Natural killer cell (primary cell): ENCODE measurements around the gene CASP8. TPM values are rescaled to one million over a fixed set of nuclear protein-coding genes. Genes with fewer than 3 reads are reported as not detected.

ENCODE experiments used
- ATAC-seq, 3 donors: fragments of 150-1000 bp in 2 of 3; fragments of 200-7000 bp in 1 of 3; cut with Tn5 transposase; 1 replicate in 1 of 3; 2 replicates in 2 of 3; pipeline ENCODE4 v1.10.0; 2021; ENCODE audit warnings: mild to moderate bottlenecking in 2 of 3, moderate library complexity in 2 of 3
- DNase-seq, 2 donors: peaks; one replicate each; pipeline versions ENCODE4 v3.0.0 to v3.0.0-alpha.2; 2013 to 2021; ENCODE audit warnings: mixed read lengths in 1 of 2
- H3K27ac ChIP-seq: one replicate; pipeline ENCODE4 v1.5.1; 2013; ENCODE audit warnings: mild to moderate bottlenecking, low read length
- H3K27me3 ChIP-seq: one replicate; pipeline ENCODE4 v1.6.1; 2013; ENCODE audit warnings: low read length; ENCODE audit not compliant: control insufficient read depth, insufficient read depth
- H3K36me3 ChIP-seq: one replicate; pipeline ENCODE4 v1.6.1; 2013; ENCODE audit warnings: low read length; ENCODE audit not compliant: control insufficient read depth, insufficient read depth
- H3K4me1 ChIP-seq: one replicate; pipeline ENCODE4 v1.6.1; 2013; ENCODE audit warnings: low read length; ENCODE audit not compliant: control insufficient read depth, insufficient read depth
- H3K4me3 ChIP-seq: one replicate; pipeline ENCODE4 v1.5.1; 2013; ENCODE audit warnings: low read length
- H3K9me3 ChIP-seq: one replicate; pipeline ENCODE4 v1.6.1; 2013; ENCODE audit warnings: low read length; ENCODE audit not compliant: control insufficient read depth, insufficient read depth
- H3K27ac Mint-ChIP-seq, 2 donors: one replicate each; pipeline ENCODE4 v1.8.0; 2022; ENCODE audit warnings: mild to moderate bottlenecking in 2 of 2, mixed read lengths in 2 of 2, moderate library complexity in 1 of 2
- H3K27me3 Mint-ChIP-seq, 2 donors: one replicate each; pipeline ENCODE4 v1.8.0; 2022; ENCODE audit warnings: low read depth in 2 of 2, mixed read lengths in 2 of 2
- H3K36me3 Mint-ChIP-seq: one replicate; pipeline ENCODE4 v1.8.0; 2022; ENCODE audit warnings: mixed read lengths
- H3K4me1 Mint-ChIP-seq, 2 donors: one replicate each; pipeline ENCODE4 v1.8.0; 2022; ENCODE audit warnings: mixed read lengths in 2 of 2
- H3K4me3 Mint-ChIP-seq: one replicate; pipeline ENCODE4 v1.8.0; 2022; ENCODE audit warnings: mild to moderate bottlenecking, moderate library complexity, mixed read lengths
- H3K9me3 Mint-ChIP-seq, 2 donors: one replicate each; pipeline ENCODE4 v1.8.0; 2022; ENCODE audit warnings: mixed read lengths in 2 of 2
- WGBS: methylation state at CpG from one replicate; pipeline ENCODE4 v1.1.7; 2013; ENCODE audit warnings: missing lambda C conversion rate; ENCODE audit not compliant: insufficient coverage; 5-methylcytosine and 5-hydroxymethylcytosine counted together
- intact Hi-C: fragments of 100-400 bp; cut with micrococcal nuclease; formaldehyde crosslinking; loops from one replicate; pipeline ENCODE4 v1.14.2; 2022
- total RNA-seq, 4 donors: library from RNA; stranded (reverse); fragments of 120-200 nt in 1 of 4; gene quantifications; one replicate each; pipeline versions ENCODE4 v1.2.3 to v1.2.4, GENCODE V29; 2013 to 2022
- TF ChIP-seq, protein P1 (sequence below): fragments of 200-600 bp; IDR thresholded peaks from one replicate; pipeline ENCODE4 v1.8.0; 2022; ENCODE audit warnings: antibody characterized with exemption

CASP8 gene
- total RNA-seq, 3 donors from 2014 or later (not counting 1 experiment from before 2014, with no cell fraction given), result 218 to 404 (median 347) TPM

DNA sequence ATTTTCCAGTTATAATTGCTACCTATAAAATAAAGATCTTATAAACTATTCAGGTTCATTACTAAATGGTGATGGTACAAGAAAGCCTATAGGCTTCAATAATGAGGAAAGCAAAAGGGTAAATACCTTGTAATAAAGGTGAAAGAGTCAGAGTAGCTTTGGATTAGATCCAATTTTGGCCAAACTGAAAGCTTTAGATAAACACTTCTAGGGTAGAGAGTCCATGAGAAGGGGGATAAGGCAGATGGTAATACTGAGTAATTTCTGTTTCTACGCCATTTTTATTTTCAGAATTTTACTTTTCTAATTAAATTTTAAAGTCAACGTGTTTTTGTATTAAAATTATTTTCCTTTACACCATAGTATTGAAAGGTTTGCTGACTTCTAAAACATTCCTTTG, 9.4 kb downstream of the CASP8 start:
- ATAC-seq, result no peak
- Histone ChIP-seq H3K4me3 (no peak overlapping the region), H3K27me3 (no peaks in the 10 kb centered on the region), H3K9me3 (no peaks in the 10 kb centered on the region), H3K27ac (no peak overlapping the region), H3K36me3 (peaks cover 76% of the 10 kb centered on the region), H3K4me1 (peaks cover 64% of the 10 kb centered on the region)
- peak overlapping the region; percentile 100 for H3K27ac Mint-ChIP-seq
- DNase-seq, result no peak
- H3K36me3 Mint-ChIP-seq, result peaks cover 16% of the 10 kb centered on the region
- TF ChIP-seq, protein P1, sequence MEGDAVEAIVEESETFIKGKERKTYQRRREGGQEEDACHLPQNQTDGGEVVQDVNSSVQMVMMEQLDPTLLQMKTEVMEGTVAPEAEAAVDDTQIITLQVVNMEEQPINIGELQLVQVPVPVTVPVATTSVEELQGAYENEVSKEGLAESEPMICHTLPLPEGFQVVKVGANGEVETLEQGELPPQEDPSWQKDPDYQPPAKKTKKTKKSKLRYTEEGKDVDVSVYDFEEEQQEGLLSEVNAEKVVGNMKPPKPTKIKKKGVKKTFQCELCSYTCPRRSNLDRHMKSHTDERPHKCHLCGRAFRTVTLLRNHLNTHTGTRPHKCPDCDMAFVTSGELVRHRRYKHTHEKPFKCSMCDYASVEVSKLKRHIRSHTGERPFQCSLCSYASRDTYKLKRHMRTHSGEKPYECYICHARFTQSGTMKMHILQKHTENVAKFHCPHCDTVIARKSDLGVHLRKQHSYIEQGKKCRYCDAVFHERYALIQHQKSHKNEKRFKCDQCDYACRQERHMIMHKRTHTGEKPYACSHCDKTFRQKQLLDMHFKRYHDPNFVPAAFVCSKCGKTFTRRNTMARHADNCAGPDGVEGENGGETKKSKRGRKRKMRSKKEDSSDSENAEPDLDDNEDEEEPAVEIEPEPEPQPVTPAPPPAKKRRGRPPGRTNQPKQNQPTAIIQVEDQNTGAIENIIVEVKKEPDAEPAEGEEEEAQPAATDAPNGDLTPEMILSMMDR, result no peak
- no peaks in the 10 kb centered on the region for H3K27me3 Mint-ChIP-seq
- peak overlapping the region; percentile 11 for H3K4me3 Mint-ChIP-seq
- H3K4me1 Mint-ChIP-seq, result peaks cover 84 to 89% of the 10 kb centered on the region in 2 donors
- WGBS, result no CpG with 5 or more reads among the region's 2 CpGs
- no peaks in the 10 kb centered on the region for H3K9me3 Mint-ChIP-seq
- intact Hi-C loops, result no loop called here

DNA sequence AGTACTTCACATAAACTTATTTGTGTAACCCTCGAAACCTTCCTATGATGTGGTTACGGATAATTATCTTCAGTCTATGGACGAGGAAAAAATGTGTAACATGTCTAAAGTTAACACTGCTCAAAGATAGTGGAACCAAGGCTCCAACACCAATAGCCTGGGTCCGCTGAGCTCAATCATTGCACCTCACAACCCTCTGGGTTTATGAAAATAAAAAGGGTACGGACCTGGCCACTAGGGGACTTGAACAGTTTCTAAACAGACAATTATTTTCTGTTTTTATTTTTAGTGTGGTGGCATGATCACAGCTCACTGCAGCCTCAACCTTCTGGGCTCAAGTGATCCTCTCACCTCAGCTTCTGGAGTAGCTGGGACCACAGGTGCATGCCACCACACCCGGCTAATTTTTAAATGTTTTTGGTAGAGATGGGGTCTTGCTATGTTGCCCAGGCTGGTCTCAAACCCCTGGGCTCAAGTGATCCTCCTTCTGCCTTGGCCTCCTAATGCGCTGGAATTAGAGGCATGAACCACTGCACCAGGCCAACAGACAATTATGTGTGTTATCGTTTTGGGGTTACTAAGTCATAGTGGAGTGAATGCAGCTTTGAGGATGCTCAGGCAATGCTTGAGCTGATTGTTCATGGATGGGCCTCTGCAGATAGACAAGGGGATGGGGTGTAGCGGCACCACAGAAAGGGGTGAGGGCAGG, 10.1 kb downstream of the CASP8 start:
- peaks cover 83% of the 10 kb centered on the region for H3K36me3 ChIP-seq
- no peak overlapping the region for H3K27ac ChIP-seq
- DNase-seq (no peak), ATAC-seq (no peak)
- no peaks in the 10 kb centered on the region for H3K9me3 ChIP-seq
- no peaks in the 10 kb centered on the region for H3K9me3 Mint-ChIP-seq
- peak overlapping the region; percentile 18 for H3K4me3 Mint-ChIP-seq
- peaks cover 16% of the 10 kb centered on the region for H3K36me3 Mint-ChIP-seq
- H3K4me1 ChIP-seq, result peaks cover 57% of the 10 kb centered on the region
- TF ChIP-seq, protein P1, result no peak
- H3K27ac Mint-ChIP-seq, result peak overlapping the region; percentile 100
- no peaks in the 10 kb centered on the region for H3K27me3 ChIP-seq
- intact Hi-C loops, result no loop called here
- 94% methylated on average over 8 of the region's 9 CpGs for WGBS
- H3K27me3 Mint-ChIP-seq, result no peaks in the 10 kb centered on the region
- H3K4me3 ChIP-seq, result no peak overlapping the region
- peaks cover 84 to 89% of the 10 kb centered on the region in 2 donors for H3K4me1 Mint-ChIP-seq

DNA sequence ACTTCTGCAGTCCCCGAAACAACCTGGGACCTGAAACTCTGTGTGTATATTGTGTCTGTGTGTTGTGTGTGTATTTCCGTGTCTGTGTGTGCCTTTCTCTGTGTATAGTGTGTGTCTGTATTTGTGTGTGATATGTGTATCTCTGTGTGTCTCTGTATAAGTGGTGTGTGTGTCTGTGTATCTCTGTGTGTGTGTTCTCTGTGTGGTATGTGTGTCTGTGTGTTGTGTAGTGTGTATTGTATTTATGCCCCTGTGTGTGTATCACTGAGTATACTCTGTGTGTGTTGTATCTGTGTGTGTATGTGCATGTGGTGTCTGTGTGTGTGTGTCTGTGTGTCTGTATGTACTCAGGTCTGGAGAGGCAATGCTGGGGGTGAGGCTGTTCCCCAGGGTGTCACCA, 11.6 kb downstream of the CASP8 start:
- Mint-ChIP-seq H3K27ac (peak overlapping the region; percentile 100), H3K4me1 (peaks cover 79 to 83% of the 10 kb centered on the region in 2 donors), H3K27me3 (no peaks in the 10 kb centered on the region), H3K36me3 (peaks cover 24% of the 10 kb centered on the region), H3K4me3 (peak overlapping the region; percentile 0), H3K9me3 (no peaks in the 10 kb centered on the region)
- peaks cover 92% of the 10 kb centered on the region for H3K36me3 ChIP-seq
- H3K27ac ChIP-seq, result no peak overlapping the region
- peaks cover 42% of the 10 kb centered on the region for H3K4me1 ChIP-seq
- H3K27me3 ChIP-seq, result no peaks in the 10 kb centered on the region
- ATAC-seq (no peak), DNase-seq (no peak)
- 96% methylated on average over 2 of the region's 2 CpGs for WGBS
- no peaks in the 10 kb centered on the region for H3K9me3 ChIP-seq
- intact Hi-C loops, result no loop called here
- no peak overlapping the region for H3K4me3 ChIP-seq
- TF ChIP-seq, protein P1, result no peak
